ENCODE data around the gene GOPC. TPM values are rescaled to one million over a fixed set of nuclear protein-coding genes. Genes with fewer than 3 reads are reported as not detected.

The GOPC gene
- total RNA-seq, 1 donor from 2014 or later = 31.8 TPM

DNA sequence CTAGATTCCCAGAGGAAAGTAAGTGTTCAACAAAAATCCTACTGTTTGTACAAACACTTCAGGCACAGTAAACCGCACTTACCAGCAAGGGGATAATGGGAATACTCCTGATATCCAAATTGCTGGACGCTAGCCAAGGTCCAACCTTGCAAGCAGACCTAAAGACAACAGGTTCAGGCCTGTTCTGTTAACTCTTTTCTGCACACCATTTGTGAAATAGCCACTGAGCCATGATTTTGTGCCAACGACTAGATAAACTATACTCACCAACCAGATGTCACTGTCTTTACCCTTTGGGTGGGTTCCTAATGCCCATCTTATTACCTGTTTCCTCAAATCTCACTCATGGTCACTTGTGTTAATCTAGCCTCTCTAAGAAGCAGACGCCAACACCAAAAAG is 43.5 kb downstream of the GOPC start:
- no peak for DNase-seq (ENCODE audit: low spot score)
- Mint-ChIP-seq H3K4me3 (ENCODE audit: unreplicated experiment) (no peak overlapping the region), H3K36me3 (ENCODE audit: low read depth, unreplicated experiment) (no peaks in the 10 kb centered on the region), H3K27me3 (ENCODE audit: unreplicated experiment) (no peaks in the 10 kb centered on the region), H3K9me3 (ENCODE audit: unreplicated experiment) (no peaks in the 10 kb centered on the region), H3K27ac (ENCODE audit: unreplicated experiment) (no peak overlapping the region), H3K4me1 (ENCODE audit: unreplicated experiment) (peaks cover 10% of the 10 kb centered on the region)
- no peak for TF ChIP-seq CTCF (IDR thresholded peaks at IDR 0.05; ENCODE audit: unreplicated experiment)

- Mint-ChIP-seq H3K4me3 (ENCODE audit: unreplicated experiment) (no peak overlapping the region), H3K4me1 (ENCODE audit: unreplicated experiment) (peaks cover 10% of the 10 kb centered on the region), H3K9me3 (ENCODE audit: unreplicated experiment) (no peaks in the 10 kb centered on the region), H3K27ac (ENCODE audit: unreplicated experiment) (no peak overlapping the region), H3K27me3 (ENCODE audit: unreplicated experiment) (no peaks in the 10 kb centered on the region), H3K36me3 (ENCODE audit: low read depth, unreplicated experiment) (no peaks in the 10 kb centered on the region)
- no peak for TF ChIP-seq CTCF (IDR thresholded peaks at IDR 0.05; ENCODE audit: unreplicated experiment)
- DNase-seq (ENCODE audit: low spot score) = no peak
Measured at GRCh38 chr6:117557951-117558350, 44.4 kb downstream of the GOPC start.

DNA sequence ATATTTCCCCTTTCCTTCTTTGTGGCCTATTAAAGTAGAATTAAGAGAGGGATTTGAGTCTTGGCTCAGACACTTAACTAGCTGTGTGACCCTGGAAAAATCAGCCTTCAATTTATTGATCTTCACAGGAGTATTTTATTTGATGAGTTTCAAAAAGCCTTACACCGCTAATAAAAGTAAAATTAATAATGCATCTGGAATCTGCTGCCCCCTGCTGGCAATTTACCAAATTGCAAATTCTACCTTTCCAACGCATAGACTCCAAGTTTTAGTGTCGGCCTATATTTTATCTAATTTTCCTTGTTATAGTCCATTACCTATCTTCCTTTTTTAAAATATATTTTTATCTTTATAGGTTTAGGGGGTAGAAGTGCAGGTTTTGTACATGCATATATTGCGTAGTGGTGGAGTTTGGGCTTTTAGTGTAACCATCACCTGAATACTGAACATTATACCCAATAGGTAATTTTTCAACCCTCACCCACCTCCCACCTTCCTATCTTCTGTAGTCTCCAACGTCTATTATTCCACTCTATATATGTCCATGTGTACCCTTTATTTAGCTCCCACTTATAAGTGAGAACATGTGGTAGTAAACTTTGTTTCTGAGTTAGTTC is 46.3 kb downstream of the GOPC start:
- Mint-ChIP-seq H3K27me3 (ENCODE audit: unreplicated experiment) (no peaks in the 10 kb centered on the region), H3K36me3 (ENCODE audit: low read depth, unreplicated experiment) (peaks cover 1% of the 10 kb centered on the region), H3K4me1 (ENCODE audit: unreplicated experiment) (peaks cover 10% of the 10 kb centered on the region), H3K4me3 (ENCODE audit: unreplicated experiment) (no peak overlapping the region), H3K27ac (ENCODE audit: unreplicated experiment) (no peak overlapping the region), H3K9me3 (ENCODE audit: unreplicated experiment) (no peaks in the 10 kb centered on the region)
- peak; percentile 93 for TF ChIP-seq CTCF (IDR thresholded peaks at IDR 0.05; ENCODE audit: unreplicated experiment)
- peak; percentile 49 for DNase-seq (ENCODE audit: low spot score)

GRCh38 chr6:117555262-117555849 is 47.0 kb downstream of the GOPC start:
- H3K4me1 Mint-ChIP-seq (ENCODE audit: unreplicated experiment) = peaks cover 17% of the 10 kb centered on the region
- H3K9me3 Mint-ChIP-seq (ENCODE audit: unreplicated experiment) = no peaks in the 10 kb centered on the region
- H3K27ac Mint-ChIP-seq (ENCODE audit: unreplicated experiment) = no peak overlapping the region
- peaks cover 6% of the 10 kb centered on the region for H3K36me3 Mint-ChIP-seq (ENCODE audit: low read depth, unreplicated experiment)
- no peak for TF ChIP-seq CTCF (IDR thresholded peaks at IDR 0.05; ENCODE audit: unreplicated experiment)
- H3K27me3 Mint-ChIP-seq (ENCODE audit: unreplicated experiment) = peaks cover 2% of the 10 kb centered on the region
- no peak for DNase-seq (ENCODE audit: low spot score)
- H3K4me3 Mint-ChIP-seq (ENCODE audit: unreplicated experiment) = no peak overlapping the region

- H3K36me3 Mint-ChIP-seq (ENCODE audit: low read depth, unreplicated experiment) = peaks cover 21% of the 10 kb centered on the region
- H3K9me3 Mint-ChIP-seq (ENCODE audit: unreplicated experiment) = no peaks in the 10 kb centered on the region
- no peak for DNase-seq (ENCODE audit: low spot score)
- peaks cover 35% of the 10 kb centered on the region for H3K4me1 Mint-ChIP-seq (ENCODE audit: unreplicated experiment)
- H3K27me3 Mint-ChIP-seq (ENCODE audit: unreplicated experiment) = peaks cover 2% of the 10 kb centered on the region
- no peak overlapping the region for H3K27ac Mint-ChIP-seq (ENCODE audit: unreplicated experiment)
- no peak for TF ChIP-seq CTCF (IDR thresholded peaks at IDR 0.05; ENCODE audit: unreplicated experiment)
- no peak overlapping the region for H3K4me3 Mint-ChIP-seq (ENCODE audit: unreplicated experiment)
Measured at GRCh38 chr6:117553142-117553541, 49.2 kb downstream of the GOPC start.
